Fibroblast of skin of right quadriceps (primary cell): ENCODE data around the gene EIF3D.

ENCODE experiments used
- DNase-seq: peaks from one replicate; pipeline ENCODE4 v3.0.0-alpha.2; 2013

Gene EIF3D

GRCh38 chr22:36505998-36506635, 22.8 kb downstream of the EIF3D start:
- no peak for DNase-seq

GRCh38 chr22:36497910-36498665, 30.9 kb downstream of the EIF3D start:
- no peak for DNase-seq

DNA sequence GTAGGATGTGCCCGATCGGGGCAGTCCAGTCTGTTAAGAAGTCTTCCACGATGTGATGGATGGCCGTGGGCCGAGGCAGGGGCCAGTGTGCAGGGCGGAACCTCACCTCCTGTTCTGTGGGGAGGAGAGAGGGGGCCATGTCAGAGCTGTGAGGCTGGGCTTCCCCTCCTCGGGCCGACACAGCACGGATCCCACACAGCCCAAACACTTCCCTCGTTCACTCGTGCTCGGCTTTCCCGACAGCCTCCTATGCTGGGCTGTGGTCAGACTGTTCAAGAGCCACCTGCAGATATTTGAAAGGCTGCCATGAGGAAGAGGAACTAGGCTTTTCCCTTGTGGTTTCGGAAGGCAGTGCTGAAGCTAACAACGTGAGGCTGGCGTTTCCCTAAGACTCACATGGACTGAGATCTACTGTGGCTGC, 35.3 kb downstream of the EIF3D start:
- DNase-seq, result no peak

GRCh38 chr22:36492109-36492508, 36.9 kb downstream of the EIF3D start:
- DNase-seq, result no peak

- DNase-seq, result no peak
These were observed 37.8 kb downstream of the EIF3D start for GRCh38 chr22:36491155-36491554.

- DNase-seq, result peak; percentile 58
These were observed 42.2 kb downstream of the EIF3D start for GRCh38 chr22:36486619-36487384.

DNA sequence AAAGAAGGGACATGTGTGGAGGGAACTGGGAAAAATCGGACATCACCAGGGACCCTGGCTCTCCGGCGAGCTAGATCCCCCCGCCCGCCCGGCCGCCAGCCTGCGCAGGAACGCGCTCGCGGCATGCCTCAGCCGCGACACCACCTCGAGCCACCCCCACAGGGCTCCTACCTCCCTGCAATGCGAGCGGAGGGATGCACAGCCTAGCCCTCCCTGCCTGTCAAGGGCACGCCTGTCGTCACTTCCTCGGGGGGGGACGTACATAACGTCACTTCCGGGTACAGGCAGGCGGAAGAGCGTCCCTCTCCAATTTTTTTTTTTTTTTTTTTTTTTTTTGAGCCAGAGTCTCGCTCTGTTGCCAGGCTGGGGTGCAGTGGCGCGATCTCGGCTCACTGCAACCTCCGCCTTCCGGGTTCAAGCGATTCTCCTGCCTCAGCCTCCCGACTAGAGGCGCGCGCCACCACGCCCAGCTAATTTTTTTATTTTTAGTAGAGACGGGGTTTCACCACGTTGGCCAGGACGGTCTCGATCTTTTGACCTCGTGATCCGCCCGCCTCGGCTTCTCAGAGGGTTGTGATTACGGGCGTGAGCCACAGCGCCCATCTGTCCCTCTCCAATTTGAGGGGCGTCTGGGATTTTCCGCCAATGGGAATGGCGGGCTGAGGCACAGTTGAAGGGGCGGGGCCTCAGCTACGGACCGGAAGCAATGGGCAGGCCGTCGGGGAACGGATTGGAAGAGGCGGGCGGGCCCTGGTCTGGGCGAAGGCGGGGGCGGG, 47.4 kb downstream of the EIF3D start, which contains the start of gene TXN2:
Gene TXN2, minus strand, starts transcription at position 248 of the 776 bp plus-strand sequence. CDS start 803 bp downstream, outside the sequence.
- DNase-seq, result peak; percentile 97

DNA sequence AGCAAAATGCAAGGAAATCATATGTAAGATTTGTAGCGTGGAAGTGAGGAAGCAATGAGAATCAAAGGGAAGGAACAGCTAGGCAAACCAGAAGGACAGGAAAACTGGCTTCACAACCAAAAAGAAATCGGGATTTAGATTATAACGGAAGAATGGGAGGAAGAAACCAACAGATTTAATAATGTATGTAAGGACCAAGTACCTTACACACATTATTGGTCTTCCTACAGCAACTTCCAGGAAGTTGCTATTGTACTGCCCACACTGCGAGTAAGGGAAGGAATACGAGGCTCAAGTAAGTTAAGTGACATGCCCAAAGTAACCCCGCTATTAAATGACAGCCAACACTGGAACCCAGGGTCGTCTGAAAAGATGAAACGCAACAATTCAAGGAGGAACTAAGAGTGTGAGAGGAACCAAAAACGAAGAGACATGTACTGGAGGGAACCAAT, 48.0 kb downstream of the EIF3D start:
- DNase-seq, result no peak

DNA sequence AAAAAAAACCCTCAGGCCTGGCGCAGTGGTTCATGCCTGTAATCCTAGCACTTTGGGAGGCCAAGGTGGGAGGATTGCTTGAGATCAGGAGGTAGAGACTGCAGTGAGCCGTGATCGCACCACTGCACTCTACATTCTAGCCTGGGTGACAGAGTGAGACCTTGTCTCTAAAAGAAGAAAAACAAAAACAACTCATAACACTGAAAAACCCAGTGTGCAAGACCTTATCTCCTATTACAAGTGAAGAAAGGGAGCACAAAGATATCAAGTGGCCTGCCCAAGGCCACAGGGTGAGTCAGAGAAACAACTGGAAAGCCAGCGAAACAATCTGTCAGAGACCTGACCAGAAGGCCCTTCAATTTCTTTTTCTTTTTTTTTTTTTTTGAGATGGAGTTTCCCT, 50.0 kb downstream of the EIF3D start:
- DNase-seq, result no peak

GRCh38 chr22:36475341-36475740, 53.6 kb downstream of the EIF3D start:
- no peak for DNase-seq

- no peak for DNase-seq
These were observed 56.3 kb downstream of the EIF3D start for GRCh38 chr22:36472689-36473088.

DNA sequence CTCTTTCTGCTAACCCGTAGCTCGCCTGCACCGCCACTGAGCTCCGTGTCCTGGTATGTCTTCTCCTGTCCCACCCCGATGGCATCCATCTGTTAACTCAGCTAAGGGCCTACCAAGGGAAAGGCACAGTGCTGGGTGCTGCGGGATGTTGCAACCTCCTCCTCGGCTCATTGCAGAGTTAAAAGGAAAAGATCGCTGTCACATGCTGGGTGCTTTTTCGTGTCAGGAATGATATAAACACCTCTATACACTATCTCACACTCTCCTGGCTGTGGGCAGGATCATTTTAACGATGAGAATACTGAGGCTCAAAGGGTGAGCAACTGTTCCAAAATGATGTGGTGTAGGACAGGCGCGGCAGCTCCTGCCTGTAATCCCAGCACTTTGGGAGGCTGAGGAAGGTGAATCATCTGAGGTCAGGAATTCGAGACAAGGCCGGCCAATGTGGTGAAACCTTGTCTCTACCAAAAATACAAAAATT, 57.6 kb downstream of the EIF3D start:
- DNase-seq, result peak; percentile 64

DNA sequence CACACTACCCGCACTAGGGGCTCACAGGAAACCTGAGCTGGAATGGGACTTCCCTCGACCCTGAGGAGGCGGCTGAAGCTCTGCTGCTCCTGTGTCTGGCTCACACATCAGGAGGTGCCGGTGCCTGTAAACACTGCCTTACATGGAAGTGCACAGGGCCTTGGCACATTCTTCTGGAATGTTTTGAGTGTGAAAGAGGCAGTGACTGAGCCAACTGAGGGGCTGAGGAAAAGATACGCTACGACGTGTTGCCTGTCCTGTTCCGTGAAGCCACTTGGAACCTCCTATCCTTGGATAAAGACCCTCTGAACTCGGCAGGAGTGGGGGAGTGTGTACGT, 58.0 kb downstream of the EIF3D start:
- DNase-seq, result peak; percentile 52

GRCh38 chr22:36470162-36470993, 58.6 kb downstream of the EIF3D start:
- DNase-seq, result peak; percentile 84

DNA sequence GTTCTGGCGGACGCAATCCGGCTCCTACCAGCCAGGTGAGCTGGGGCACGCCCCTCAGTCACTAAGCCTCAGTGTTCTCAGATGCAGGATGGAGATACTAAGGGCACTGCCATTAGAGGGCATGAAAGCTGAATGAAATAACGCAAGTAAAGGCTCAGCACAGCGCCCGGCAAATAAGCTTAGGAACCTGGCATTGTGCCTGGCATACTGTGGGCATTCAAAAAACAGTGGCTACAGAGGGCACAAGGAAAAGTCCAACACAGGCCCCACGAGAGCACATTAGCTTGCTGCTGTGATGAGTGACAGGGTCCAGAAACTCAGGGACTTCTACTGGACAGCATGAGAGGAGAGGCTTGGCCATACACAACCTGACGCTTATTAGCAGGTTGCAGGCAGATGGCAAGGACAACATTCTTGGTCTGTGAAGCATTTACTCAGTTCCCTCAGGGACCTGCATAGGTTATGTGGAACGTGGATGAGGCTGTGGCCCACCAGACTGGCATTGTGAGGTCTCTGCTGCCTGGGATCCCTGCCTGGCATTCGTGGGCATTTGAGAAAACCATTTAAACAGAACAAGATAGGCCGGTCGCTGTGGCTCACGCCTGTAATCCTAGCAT, 59.8 kb downstream of the EIF3D start:
- DNase-seq, result no peak

GRCh38 chr22:36467946-36468345, 61.0 kb downstream of the EIF3D start:
- DNase-seq, result peak; percentile 98

GRCh38 chr22:36467042-36467810, 61.7 kb downstream of the EIF3D start:
- DNase-seq, result peak; percentile 88

- DNase-seq, result no peak
These were observed 62.7 kb downstream of the EIF3D start for GRCh38 chr22:36466258-36466657.

- peak; percentile 89 for DNase-seq
These were observed 63.5 kb downstream of the EIF3D start for GRCh38 chr22:36465232-36466021.
